ENCODE data around the gene IFT52.
"Not testable (repeated sequence)": the region's sequence is repeated elsewhere in the genome, so short reads cannot be mapped to it uniquely, and the experiment has no call there.

IFT52 gene

DNA sequence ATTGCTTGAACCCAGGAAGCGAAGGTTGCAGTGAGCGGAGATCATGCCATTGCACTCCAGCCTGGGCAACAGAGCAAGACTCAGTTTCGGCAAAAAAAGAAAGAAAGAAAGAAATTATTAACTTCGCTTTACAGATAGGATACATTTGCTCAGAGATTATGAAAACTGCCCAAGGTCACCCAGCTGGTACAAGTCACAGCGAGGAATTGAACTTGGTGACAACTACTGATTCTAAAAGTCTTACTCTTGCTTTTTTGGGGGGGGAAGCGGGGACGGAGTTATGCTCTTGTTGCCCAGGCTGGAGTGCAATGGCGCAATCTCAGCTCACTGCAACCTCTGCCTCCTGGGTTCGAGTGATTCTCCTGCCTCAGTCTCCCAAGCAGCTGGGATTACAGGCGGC lies 2.2 kb upstream of the IFT52 start:
- H3K27me3 ChIP-seq (ENCODE audit: control insufficient read depth, insufficient read depth, low read length); H3K9ac ChIP-seq (ENCODE audit: low read length); H3K4me3 ChIP-seq (ENCODE audit: low read length); H3K27ac ChIP-seq (ENCODE audit: low read length); H3K9me3 ChIP-seq (ENCODE audit: control insufficient read depth, low read depth, low read length); H3K36me3 ChIP-seq (ENCODE audit: control insufficient read depth, low read depth, low read length): not testable (repeated sequence)
- H3K4me1 ChIP-seq (ENCODE audit: control insufficient read depth, low read depth, low read length) = peaks cover 16% of the 10 kb centered on the region

DNA sequence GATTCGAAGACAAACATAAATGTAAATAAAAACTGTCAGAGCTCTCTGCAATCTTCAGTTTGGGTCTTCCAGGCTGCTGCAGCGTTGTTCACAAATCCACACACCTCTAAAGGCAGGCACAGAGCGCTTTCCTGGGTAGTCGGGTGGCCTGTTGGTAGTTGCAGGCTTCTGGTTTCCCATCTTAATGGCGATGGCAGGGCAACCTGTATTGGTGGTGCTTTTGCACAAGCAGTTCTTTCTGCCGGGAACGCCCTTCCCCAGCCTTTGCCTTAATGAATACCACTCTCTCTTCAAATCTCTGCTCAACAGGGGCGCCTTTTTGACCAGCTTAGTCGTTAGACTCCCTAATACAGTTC lies 723 bp upstream of the IFT52 start:
- Histone ChIP-seq H3K9me3 (ENCODE audit: control insufficient read depth, low read depth, low read length) (no peaks in the 10 kb centered on the region), H3K36me3 (ENCODE audit: control insufficient read depth, low read depth, low read length) (peaks cover 4% of the 10 kb centered on the region), H3K4me3 (ENCODE audit: low read length) (peak overlapping the region; percentile 96), H3K4me1 (ENCODE audit: control insufficient read depth, low read depth, low read length) (peaks cover 7% of the 10 kb centered on the region), H3K9ac (ENCODE audit: low read length) (peak overlapping the region; percentile 92), H3K27ac (ENCODE audit: low read length) (peak overlapping the region; percentile 93), H3K27me3 (ENCODE audit: control insufficient read depth, insufficient read depth, low read length) (no peaks in the 10 kb centered on the region)

GRCh38 chr20:43601960-43602359 lies 11.2 kb downstream of the IFT52 start:
- H3K4me3 ChIP-seq (ENCODE audit: low read length); H3K27ac ChIP-seq (ENCODE audit: low read length); H3K27me3 ChIP-seq (ENCODE audit: control insufficient read depth, insufficient read depth, low read length); H3K9ac ChIP-seq (ENCODE audit: low read length); H3K9me3 ChIP-seq (ENCODE audit: control insufficient read depth, low read depth, low read length); H3K4me1 ChIP-seq (ENCODE audit: control insufficient read depth, low read depth, low read length): not testable (repeated sequence)
- H3K36me3 ChIP-seq (ENCODE audit: control insufficient read depth, low read depth, low read length) = peaks cover 35% of the 10 kb centered on the region

DNA sequence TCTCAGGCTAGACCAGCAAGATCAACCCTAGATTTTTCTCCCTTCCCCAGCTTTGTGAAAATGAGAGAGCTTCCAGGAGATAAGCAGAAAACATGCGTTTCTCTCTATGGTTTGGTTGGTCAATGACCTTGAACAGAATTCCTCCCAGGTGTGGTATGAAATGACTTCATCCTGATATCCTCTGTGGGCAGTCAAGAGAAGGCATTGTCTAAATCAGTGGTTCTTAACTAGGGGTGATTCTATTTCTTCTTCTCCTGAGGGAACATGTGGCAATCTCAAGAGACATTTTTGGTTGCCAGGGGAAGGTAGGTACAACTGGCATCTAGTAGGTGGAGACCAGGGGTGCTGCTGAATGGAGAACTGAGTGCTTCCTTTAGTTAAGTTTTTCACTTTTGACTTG lies 12.4 kb downstream of the IFT52 start:
- H3K9ac ChIP-seq (ENCODE audit: low read length) = no peak overlapping the region
- no peaks in the 10 kb centered on the region for H3K27me3 ChIP-seq (ENCODE audit: control insufficient read depth, insufficient read depth, low read length)
- H3K4me3 ChIP-seq (ENCODE audit: low read length) = no peak overlapping the region
- H3K9me3 ChIP-seq (ENCODE audit: control insufficient read depth, low read depth, low read length) = no peaks in the 10 kb centered on the region
- H3K27ac ChIP-seq (ENCODE audit: low read length) = no peak overlapping the region
- peaks cover 25% of the 10 kb centered on the region for H3K36me3 ChIP-seq (ENCODE audit: control insufficient read depth, low read depth, low read length)
- no peaks in the 10 kb centered on the region for H3K4me1 ChIP-seq (ENCODE audit: control insufficient read depth, low read depth, low read length)

- H3K9ac ChIP-seq (ENCODE audit: low read length) = no peak overlapping the region
- peaks cover 21% of the 10 kb centered on the region for H3K36me3 ChIP-seq (ENCODE audit: control insufficient read depth, low read depth, low read length)
- H3K9me3 ChIP-seq (ENCODE audit: control insufficient read depth, low read depth, low read length) = no peaks in the 10 kb centered on the region
- no peak overlapping the region for H3K4me3 ChIP-seq (ENCODE audit: low read length)
- no peaks in the 10 kb centered on the region for H3K4me1 ChIP-seq (ENCODE audit: control insufficient read depth, low read depth, low read length)
- H3K27ac ChIP-seq (ENCODE audit: low read length) = no peak overlapping the region
- H3K27me3 ChIP-seq (ENCODE audit: control insufficient read depth, insufficient read depth, low read length) = no peaks in the 10 kb centered on the region
These were observed 15.0 kb downstream of the IFT52 start for GRCh38 chr20:43605715-43606114.

- not testable (repeated sequence) for H3K4me1 ChIP-seq (ENCODE audit: control insufficient read depth, low read depth, low read length); H3K9ac ChIP-seq (ENCODE audit: low read length); H3K27ac ChIP-seq (ENCODE audit: low read length); H3K4me3 ChIP-seq (ENCODE audit: low read length); H3K9me3 ChIP-seq (ENCODE audit: control insufficient read depth, low read depth, low read length); H3K27me3 ChIP-seq (ENCODE audit: control insufficient read depth, insufficient read depth, low read length)
- peaks cover 21% of the 10 kb centered on the region for H3K36me3 ChIP-seq (ENCODE audit: control insufficient read depth, low read depth, low read length)
These were observed 16.5 kb downstream of the IFT52 start for GRCh38 chr20:43607278-43607677.

DNA sequence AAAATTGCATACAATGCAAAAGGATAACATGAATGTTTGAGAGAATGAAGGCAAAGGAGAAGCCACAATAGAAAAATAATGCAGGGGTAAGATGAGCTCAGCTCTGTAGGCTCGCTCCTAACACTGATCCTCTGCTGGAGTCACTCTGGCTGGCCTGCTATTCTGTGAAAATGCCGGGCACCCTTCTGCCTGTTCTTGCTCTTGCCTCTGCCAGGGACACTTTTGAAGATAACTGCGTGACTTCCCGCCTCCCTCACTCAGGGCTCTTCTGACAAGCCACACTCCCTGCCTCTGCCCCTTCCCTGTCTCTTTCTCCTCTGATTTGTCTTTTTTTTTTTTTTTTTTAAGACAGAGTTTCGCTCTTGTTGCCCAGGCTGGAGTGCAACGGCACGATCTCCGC lies 40.9 kb downstream of the IFT52 start:
- no peak overlapping the region for H3K9ac ChIP-seq (ENCODE audit: low read length)
- H3K9me3 ChIP-seq (ENCODE audit: control insufficient read depth, low read depth, low read length) = no peaks in the 10 kb centered on the region
- H3K4me3 ChIP-seq (ENCODE audit: low read length) = no peak overlapping the region
- H3K27ac ChIP-seq (ENCODE audit: low read length) = no peak overlapping the region
- H3K36me3 ChIP-seq (ENCODE audit: control insufficient read depth, low read depth, low read length) = peaks cover 22% of the 10 kb centered on the region
- no peaks in the 10 kb centered on the region for H3K4me1 ChIP-seq (ENCODE audit: control insufficient read depth, low read depth, low read length)
- no peaks in the 10 kb centered on the region for H3K27me3 ChIP-seq (ENCODE audit: control insufficient read depth, insufficient read depth, low read length)

DNA sequence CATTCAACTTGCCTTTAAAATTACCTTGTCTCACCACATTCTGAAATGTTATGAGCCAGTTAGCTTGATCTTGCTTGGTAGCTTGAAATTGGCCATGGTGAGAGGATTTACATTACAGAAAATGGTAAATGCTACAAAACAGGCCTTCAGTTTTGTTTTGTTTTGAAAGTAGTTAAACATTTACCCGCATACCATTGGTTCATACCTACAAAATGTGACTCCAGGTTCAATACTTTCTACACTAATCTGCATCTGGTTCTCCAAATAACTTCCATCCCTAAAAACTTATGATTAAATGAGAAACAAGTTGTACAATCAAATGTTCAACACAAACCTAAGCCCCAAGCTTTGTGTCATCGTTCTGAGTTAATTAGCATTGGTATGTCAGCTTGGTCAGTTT lies 45.7 kb downstream of the IFT52 start:
- peaks cover 32% of the 10 kb centered on the region for H3K36me3 ChIP-seq (ENCODE audit: control insufficient read depth, low read depth, low read length)

GRCh38 chr20:43642548-43642947 lies 51.8 kb downstream of the IFT52 start:
- no peaks in the 10 kb centered on the region for H3K27me3 ChIP-seq (ENCODE audit: control insufficient read depth, insufficient read depth, low read length)
- H3K27ac ChIP-seq (ENCODE audit: low read length) = no peak overlapping the region
- no peaks in the 10 kb centered on the region for H3K4me1 ChIP-seq (ENCODE audit: control insufficient read depth, low read depth, low read length)
- no peak overlapping the region for H3K9ac ChIP-seq (ENCODE audit: low read length)
- H3K9me3 ChIP-seq (ENCODE audit: control insufficient read depth, low read depth, low read length) = no peaks in the 10 kb centered on the region
- H3K36me3 ChIP-seq (ENCODE audit: control insufficient read depth, low read depth, low read length) = peaks cover 25% of the 10 kb centered on the region
- no peak overlapping the region for H3K4me3 ChIP-seq (ENCODE audit: low read length)

More for the DNA sequence above, 45.7 kb downstream of the IFT52 start:
- no peaks in the 10 kb centered on the region for H3K27me3 ChIP-seq (ENCODE audit: control insufficient read depth, insufficient read depth, low read length)
- H3K9ac ChIP-seq (ENCODE audit: low read length) = no peak overlapping the region
- no peaks in the 10 kb centered on the region for H3K4me1 ChIP-seq (ENCODE audit: control insufficient read depth, low read depth, low read length)
- H3K27ac ChIP-seq (ENCODE audit: low read length) = no peak overlapping the region
- no peaks in the 10 kb centered on the region for H3K9me3 ChIP-seq (ENCODE audit: control insufficient read depth, low read depth, low read length)
- no peak overlapping the region for H3K4me3 ChIP-seq (ENCODE audit: low read length)

DNA sequence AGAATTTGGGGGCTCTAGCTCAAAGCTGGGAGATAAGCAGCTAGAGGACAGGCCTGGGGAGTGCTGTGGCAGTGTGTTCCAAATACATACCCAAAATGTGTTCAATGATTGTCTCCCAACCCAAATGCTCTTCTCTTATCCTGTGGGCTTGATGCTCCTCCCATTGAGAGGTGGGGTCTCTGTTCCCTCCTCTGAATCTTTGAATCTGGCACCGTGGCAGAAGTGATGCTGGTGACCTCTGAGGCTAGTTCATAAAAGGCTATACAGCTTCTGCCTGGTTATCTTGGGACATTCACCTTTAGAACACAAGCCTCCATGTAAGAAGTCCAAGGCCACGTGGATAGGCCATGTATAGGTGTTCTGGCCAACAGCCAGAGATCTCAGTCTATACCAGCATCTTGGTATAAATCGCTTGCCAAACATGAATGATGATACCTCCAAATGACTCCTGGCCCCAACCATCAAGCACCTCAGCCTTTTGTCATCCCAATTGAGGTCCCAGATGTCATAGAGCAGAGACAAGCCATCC lies 60.3 kb downstream of the IFT52 start:
- no peak overlapping the region for H3K27ac ChIP-seq (ENCODE audit: low read length)
- no peak overlapping the region for H3K9ac ChIP-seq (ENCODE audit: low read length)
- no peak overlapping the region for H3K4me3 ChIP-seq (ENCODE audit: low read length)
- H3K36me3 ChIP-seq (ENCODE audit: control insufficient read depth, low read depth, low read length) = peaks cover 9% of the 10 kb centered on the region
- no peaks in the 10 kb centered on the region for H3K27me3 ChIP-seq (ENCODE audit: control insufficient read depth, insufficient read depth, low read length)
- H3K9me3 ChIP-seq (ENCODE audit: control insufficient read depth, low read depth, low read length) = no peaks in the 10 kb centered on the region
- no peaks in the 10 kb centered on the region for H3K4me1 ChIP-seq (ENCODE audit: control insufficient read depth, low read depth, low read length)

GRCh38 chr20:43651650-43652184 lies 61.0 kb downstream of the IFT52 start:
- H3K36me3 ChIP-seq (ENCODE audit: control insufficient read depth, low read depth, low read length); H3K27me3 ChIP-seq (ENCODE audit: control insufficient read depth, insufficient read depth, low read length); H3K27ac ChIP-seq (ENCODE audit: low read length); H3K4me1 ChIP-seq (ENCODE audit: control insufficient read depth, low read depth, low read length); H3K4me3 ChIP-seq (ENCODE audit: low read length); H3K9me3 ChIP-seq (ENCODE audit: control insufficient read depth, low read depth, low read length); H3K9ac ChIP-seq (ENCODE audit: low read length): not testable (repeated sequence)

GRCh38 chr20:43653966-43654365 lies 63.2 kb downstream of the IFT52 start:
- H3K27me3 ChIP-seq (ENCODE audit: control insufficient read depth, insufficient read depth, low read length) = no peaks in the 10 kb centered on the region
- H3K9ac ChIP-seq (ENCODE audit: low read length) = no peak overlapping the region
- no peaks in the 10 kb centered on the region for H3K9me3 ChIP-seq (ENCODE audit: control insufficient read depth, low read depth, low read length)
- H3K27ac ChIP-seq (ENCODE audit: low read length) = no peak overlapping the region
- no peaks in the 10 kb centered on the region for H3K4me1 ChIP-seq (ENCODE audit: control insufficient read depth, low read depth, low read length)
- no peak overlapping the region for H3K4me3 ChIP-seq (ENCODE audit: low read length)
- no peaks in the 10 kb centered on the region for H3K36me3 ChIP-seq (ENCODE audit: control insufficient read depth, low read depth, low read length)

Data from iPS-18a (cell line).